ENCODE measurements around the gene IL34. TPM values are rescaled to one million over a fixed set of nuclear protein-coding genes. Genes with fewer than 3 reads are reported as not detected.
"Not testable (repeated sequence)": the region's sequence is repeated elsewhere in the genome, so short reads cannot be mapped to it uniquely, and the experiment has no call there.

Gene IL34
- polyA plus RNA-seq, 1 donor from 2014 or later = 3.0 TPM

- H3K9ac ChIP-seq (ENCODE audit: low read length) = no peak overlapping the region
- H3K9me2 ChIP-seq (ENCODE audit: insufficient read depth, low read length) = no peaks in the 10 kb centered on the region
- no peak overlapping the region for H2AFZ ChIP-seq (ENCODE audit: low read depth, low read length)
- H3K9me3 ChIP-seq (ENCODE audit: low read length) = no peaks in the 10 kb centered on the region
- no peak overlapping the region for H3K4me2 ChIP-seq (ENCODE audit: low read length)
- no peaks in the 10 kb centered on the region for H3K79me2 ChIP-seq (replicated peaks; ENCODE audit: insufficient read depth, low read length)
- no peaks in the 10 kb centered on the region for H3F3A ChIP-seq (ENCODE audit: insufficient read depth, low read length, poor library complexity, severe bottlenecking)
- no peaks in the 10 kb centered on the region for H4K20me1 ChIP-seq (ENCODE audit: insufficient read depth)
- H3K4me3 ChIP-seq (ENCODE audit: low read length) = no peak overlapping the region
- H3K27me3 ChIP-seq (ENCODE audit: insufficient read depth, low read depth, low read length) = no peaks in the 10 kb centered on the region
- no peak overlapping the region for H3K27ac ChIP-seq (ENCODE audit: low read length)
- no peaks in the 10 kb centered on the region for H3K36me3 ChIP-seq (ENCODE audit: insufficient read depth, low read length)
- TF ChIP-seq RAD21 (conservative IDR thresholded peaks at IDR 0.05) = no peak
Measured at GRCh38 chr16:70630960-70631745, 15.2 kb upstream of the IL34 start.

DNA sequence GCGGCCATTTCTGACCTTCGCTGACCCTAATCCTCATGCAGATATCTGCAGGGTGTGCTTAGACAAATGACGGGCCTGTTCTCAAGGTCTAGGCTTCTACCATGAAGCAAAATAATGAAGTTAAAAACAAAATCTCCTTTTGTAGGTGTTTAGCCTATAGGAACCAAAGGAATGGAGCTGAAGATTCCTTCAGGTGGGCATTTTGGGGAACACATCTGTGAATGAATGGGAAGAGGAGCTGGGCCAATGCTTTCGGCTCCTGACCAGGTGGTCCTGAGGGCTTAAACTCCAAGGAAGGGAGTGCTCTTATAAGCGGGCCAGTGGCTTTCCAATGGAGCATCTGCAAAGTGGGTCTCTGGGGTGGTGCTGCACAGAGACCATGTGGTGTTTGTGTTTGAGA lies 14.1 kb upstream of the IL34 start:
- Histone ChIP-seq H3F3A (ENCODE audit: insufficient read depth, low read length, poor library complexity, severe bottlenecking) (no peaks in the 10 kb centered on the region), H3K9me3 (ENCODE audit: low read length) (no peaks in the 10 kb centered on the region), H3K36me3 (ENCODE audit: insufficient read depth, low read length) (no peaks in the 10 kb centered on the region), H3K27ac (ENCODE audit: low read length) (no peak overlapping the region), H3K27me3 (ENCODE audit: insufficient read depth, low read depth, low read length) (no peaks in the 10 kb centered on the region), H3K4me3 (ENCODE audit: low read length) (no peak overlapping the region), H3K79me2 (replicated peaks; ENCODE audit: insufficient read depth, low read length) (no peaks in the 10 kb centered on the region), H2AFZ (ENCODE audit: low read depth, low read length) (no peak overlapping the region), H3K9ac (ENCODE audit: low read length) (no peak overlapping the region), H3K9me2 (ENCODE audit: insufficient read depth, low read length) (no peaks in the 10 kb centered on the region), H3K4me2 (ENCODE audit: low read length) (no peak overlapping the region), H4K20me1 (ENCODE audit: insufficient read depth) (no peaks in the 10 kb centered on the region)
- TF ChIP-seq EZH2 (IDR thresholded peaks at IDR 0.05; ENCODE audit: borderline replicate concordance, insufficient read depth, low read length, poor library complexity, severe bottlenecking) = no peak
- TF ChIP-seq MXI1 (conservative IDR thresholded peaks at IDR 0.05; ENCODE audit: poor library complexity, severe bottlenecking) = no peak
- TF ChIP-seq EP300 (conservative IDR thresholded peaks at IDR 0.05; ENCODE audit: poor library complexity, severe bottlenecking) = no peak
- TF ChIP-seq RAD21 (conservative IDR thresholded peaks at IDR 0.05) = no peak
- TF ChIP-seq, protein P1, sequence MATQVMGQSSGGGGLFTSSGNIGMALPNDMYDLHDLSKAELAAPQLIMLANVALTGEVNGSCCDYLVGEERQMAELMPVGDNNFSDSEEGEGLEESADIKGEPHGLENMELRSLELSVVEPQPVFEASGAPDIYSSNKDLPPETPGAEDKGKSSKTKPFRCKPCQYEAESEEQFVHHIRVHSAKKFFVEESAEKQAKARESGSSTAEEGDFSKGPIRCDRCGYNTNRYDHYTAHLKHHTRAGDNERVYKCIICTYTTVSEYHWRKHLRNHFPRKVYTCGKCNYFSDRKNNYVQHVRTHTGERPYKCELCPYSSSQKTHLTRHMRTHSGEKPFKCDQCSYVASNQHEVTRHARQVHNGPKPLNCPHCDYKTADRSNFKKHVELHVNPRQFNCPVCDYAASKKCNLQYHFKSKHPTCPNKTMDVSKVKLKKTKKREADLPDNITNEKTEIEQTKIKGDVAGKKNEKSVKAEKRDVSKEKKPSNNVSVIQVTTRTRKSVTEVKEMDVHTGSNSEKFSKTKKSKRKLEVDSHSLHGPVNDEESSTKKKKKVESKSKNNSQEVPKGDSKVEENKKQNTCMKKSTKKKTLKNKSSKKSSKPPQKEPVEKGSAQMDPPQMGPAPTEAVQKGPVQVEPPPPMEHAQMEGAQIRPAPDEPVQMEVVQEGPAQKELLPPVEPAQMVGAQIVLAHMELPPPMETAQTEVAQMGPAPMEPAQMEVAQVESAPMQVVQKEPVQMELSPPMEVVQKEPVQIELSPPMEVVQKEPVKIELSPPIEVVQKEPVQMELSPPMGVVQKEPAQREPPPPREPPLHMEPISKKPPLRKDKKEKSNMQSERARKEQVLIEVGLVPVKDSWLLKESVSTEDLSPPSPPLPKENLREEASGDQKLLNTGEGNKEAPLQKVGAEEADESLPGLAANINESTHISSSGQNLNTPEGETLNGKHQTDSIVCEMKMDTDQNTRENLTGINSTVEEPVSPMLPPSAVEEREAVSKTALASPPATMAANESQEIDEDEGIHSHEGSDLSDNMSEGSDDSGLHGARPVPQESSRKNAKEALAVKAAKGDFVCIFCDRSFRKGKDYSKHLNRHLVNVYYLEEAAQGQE (IDR thresholded peaks at IDR 0.05; ENCODE audit: borderline replicate concordance) = no peak
- no peak for TF ChIP-seq TAF1 (IDR thresholded peaks at IDR 0.05; ENCODE audit: low read depth)
- TF ChIP-seq, protein P2, sequence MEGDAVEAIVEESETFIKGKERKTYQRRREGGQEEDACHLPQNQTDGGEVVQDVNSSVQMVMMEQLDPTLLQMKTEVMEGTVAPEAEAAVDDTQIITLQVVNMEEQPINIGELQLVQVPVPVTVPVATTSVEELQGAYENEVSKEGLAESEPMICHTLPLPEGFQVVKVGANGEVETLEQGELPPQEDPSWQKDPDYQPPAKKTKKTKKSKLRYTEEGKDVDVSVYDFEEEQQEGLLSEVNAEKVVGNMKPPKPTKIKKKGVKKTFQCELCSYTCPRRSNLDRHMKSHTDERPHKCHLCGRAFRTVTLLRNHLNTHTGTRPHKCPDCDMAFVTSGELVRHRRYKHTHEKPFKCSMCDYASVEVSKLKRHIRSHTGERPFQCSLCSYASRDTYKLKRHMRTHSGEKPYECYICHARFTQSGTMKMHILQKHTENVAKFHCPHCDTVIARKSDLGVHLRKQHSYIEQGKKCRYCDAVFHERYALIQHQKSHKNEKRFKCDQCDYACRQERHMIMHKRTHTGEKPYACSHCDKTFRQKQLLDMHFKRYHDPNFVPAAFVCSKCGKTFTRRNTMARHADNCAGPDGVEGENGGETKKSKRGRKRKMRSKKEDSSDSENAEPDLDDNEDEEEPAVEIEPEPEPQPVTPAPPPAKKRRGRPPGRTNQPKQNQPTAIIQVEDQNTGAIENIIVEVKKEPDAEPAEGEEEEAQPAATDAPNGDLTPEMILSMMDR (IDR thresholded peaks at IDR 0.05; ENCODE audit: poor library complexity, severe bottlenecking) = no peak
- no peak for TF ChIP-seq SMC3 (conservative IDR thresholded peaks at IDR 0.05; ENCODE audit: poor library complexity)
- TF ChIP-seq POLR2AphosphoS5 (IDR thresholded peaks at IDR 0.05) = no peak

DNA sequence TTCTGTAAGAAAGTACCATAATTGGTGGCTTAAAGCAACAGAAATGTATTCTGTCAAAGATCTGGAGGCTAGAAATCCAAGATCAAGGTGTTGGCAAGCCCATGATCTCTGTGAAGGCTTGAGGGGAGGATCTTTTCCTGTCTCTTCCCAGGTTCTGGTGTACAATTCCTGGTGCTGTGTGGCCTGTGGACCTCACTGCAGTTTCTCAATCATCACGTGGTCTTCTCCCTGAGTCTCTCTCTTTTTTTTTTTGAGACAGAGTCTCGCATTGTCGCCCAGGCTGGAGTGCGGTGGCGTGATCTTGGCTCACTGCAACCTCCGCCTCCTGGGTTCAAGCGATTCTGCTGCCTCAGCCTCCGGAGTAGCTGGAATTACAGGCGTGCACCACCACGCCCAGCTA lies 12.7 kb upstream of the IL34 start:
- H3K79me2 ChIP-seq (replicated peaks; ENCODE audit: insufficient read depth, low read length); H3K27me3 ChIP-seq (ENCODE audit: insufficient read depth, low read depth, low read length); H2AFZ ChIP-seq (ENCODE audit: low read depth, low read length); H3K4me3 ChIP-seq (ENCODE audit: low read length); H3K9ac ChIP-seq (ENCODE audit: low read length); H4K20me1 ChIP-seq (ENCODE audit: insufficient read depth); H3K36me3 ChIP-seq (ENCODE audit: insufficient read depth, low read length); H3K4me2 ChIP-seq (ENCODE audit: low read length); H3K9me2 ChIP-seq (ENCODE audit: insufficient read depth, low read length); H3F3A ChIP-seq (ENCODE audit: insufficient read depth, low read length, poor library complexity, severe bottlenecking); H3K27ac ChIP-seq (ENCODE audit: low read length); H3K9me3 ChIP-seq (ENCODE audit: low read length): not testable (repeated sequence)

Data from neural cell (in vitro differentiated cells).